Mesothelial cell of epicardium (in vitro differentiated cells): ENCODE results near the gene ATP8B3. TPM values are rescaled to one million over a fixed set of nuclear protein-coding genes. Genes with fewer than 3 reads are reported as not detected.

ENCODE experiments used
- DNase-seq, 2 experiments: peaks; one replicate each; pipeline ENCODE4 v3.0.0; 2021; ENCODE audit warnings: low spot score in 2 of 2; ENCODE audit not compliant: unreplicated experiment in 2 of 2
- H3K27ac Mint-ChIP-seq: 2 replicates; pipeline ENCODE4 v1.8.0; 2021; ENCODE audit warnings: mixed read lengths
- H3K27me3 Mint-ChIP-seq: 2 replicates; pipeline ENCODE4 v1.8.0; 2021; ENCODE audit warnings: low read depth, mixed read lengths
- H3K36me3 Mint-ChIP-seq: 2 replicates; pipeline ENCODE4 v1.8.0; 2021; ENCODE audit warnings: mixed read lengths
- H3K4me1 Mint-ChIP-seq: 2 replicates; pipeline ENCODE4 v1.8.0; 2021; ENCODE audit warnings: mixed read lengths
- H3K4me3 Mint-ChIP-seq: 2 replicates; pipeline ENCODE4 v1.8.0; 2021; ENCODE audit warnings: mild to moderate bottlenecking, moderate library complexity, mixed read lengths
- H3K9me3 Mint-ChIP-seq: 2 replicates; pipeline ENCODE4 v1.8.0; 2021; ENCODE audit warnings: mixed read lengths
- CTCF ChIP-seq: fragments of 200-600 bp; sonication (generic); IDR thresholded peaks from one replicate; pipeline ENCODE4 v1.5.0; 2021; ENCODE audit warnings: antibody characterized with exemption; ENCODE audit not compliant: unreplicated experiment
- total RNA-seq: library from RNA; stranded (reverse); gene quantifications from 3 replicates; pipeline ENCODE4 v1.2.1, GENCODE V29; 2021

ATP8B3 gene
- total RNA-seq, 1 donor from 2014 or later, result 2.2 TPM

GRCh38 chr19:1766800-1767352 lies 45.2 kb downstream of the ATP8B3 start:
- TF ChIP-seq CTCF, result no peak
- Mint-ChIP-seq H3K36me3 (peaks cover 1% of the 10 kb centered on the region), H3K4me3 (no peak overlapping the region), H3K27ac (no peak overlapping the region), H3K27me3 (peaks cover 97% of the 10 kb centered on the region), H3K9me3 (peaks cover 16% of the 10 kb centered on the region), H3K4me1 (no peaks in the 10 kb centered on the region)
- no peak for DNase-seq

- H3K4me1 Mint-ChIP-seq, result no peaks in the 10 kb centered on the region
- H3K27ac Mint-ChIP-seq, result no peak overlapping the region
- H3K36me3 Mint-ChIP-seq, result peaks cover 1% of the 10 kb centered on the region
- H3K27me3 Mint-ChIP-seq, result peaks cover 98% of the 10 kb centered on the region
- H3K9me3 Mint-ChIP-seq, result peaks cover 11% of the 10 kb centered on the region
- H3K4me3 Mint-ChIP-seq, result no peak overlapping the region
- no peak for DNase-seq
- TF ChIP-seq CTCF, result no peak
These were observed 45.9 kb downstream of the ATP8B3 start for GRCh38 chr19:1765904-1766799.

- no peaks in the 10 kb centered on the region for H3K4me1 Mint-ChIP-seq
- no peak for TF ChIP-seq CTCF
- H3K27me3 Mint-ChIP-seq, result peaks cover 98% of the 10 kb centered on the region
- H3K9me3 Mint-ChIP-seq, result peaks cover 3% of the 10 kb centered on the region
- no peak overlapping the region for H3K27ac Mint-ChIP-seq
- H3K36me3 Mint-ChIP-seq, result peaks cover 1% of the 10 kb centered on the region
- DNase-seq, result no peak
- H3K4me3 Mint-ChIP-seq, result no peak overlapping the region
These were observed 46.7 kb downstream of the ATP8B3 start for GRCh38 chr19:1765232-1765903.

GRCh38 chr19:1764729-1765128 lies 47.3 kb downstream of the ATP8B3 start:
- H3K27me3 Mint-ChIP-seq, result peaks cover 98% of the 10 kb centered on the region
- H3K9me3 Mint-ChIP-seq, result no peaks in the 10 kb centered on the region
- no peak for DNase-seq
- H3K27ac Mint-ChIP-seq, result no peak overlapping the region
- H3K36me3 Mint-ChIP-seq, result peaks cover 1% of the 10 kb centered on the region
- H3K4me1 Mint-ChIP-seq, result no peaks in the 10 kb centered on the region
- TF ChIP-seq CTCF, result no peak
- no peak overlapping the region for H3K4me3 Mint-ChIP-seq

- DNase-seq, result no peak
- no peak overlapping the region for H3K27ac Mint-ChIP-seq
- no peaks in the 10 kb centered on the region for H3K4me1 Mint-ChIP-seq
- H3K9me3 Mint-ChIP-seq, result no peaks in the 10 kb centered on the region
- H3K27me3 Mint-ChIP-seq, result peaks cover 98% of the 10 kb centered on the region
- no peak overlapping the region for H3K4me3 Mint-ChIP-seq
- H3K36me3 Mint-ChIP-seq, result peaks cover 1% of the 10 kb centered on the region
- no peak for TF ChIP-seq CTCF
These were observed 48.1 kb downstream of the ATP8B3 start for GRCh38 chr19:1763648-1764639.
